GM19438 (cell line): Measurements from ENCODE around the gene DLG2.
A peak's percentile ranks its signal among the peaks of the same experiment; 100 is the strongest.
"Not testable (repeated sequence)": the region's sequence is repeated elsewhere in the genome, so short reads cannot be mapped to it uniquely, and the experiment has no call there.

Source experiments
- ATAC-seq: cut with Tn5 transposase; IDR thresholded peaks from one replicate; pipeline ENCODE4 v1.9.1; 2021; ENCODE audit warnings: low read depth; ENCODE audit not compliant: unreplicated experiment

The DLG2 gene

DNA sequence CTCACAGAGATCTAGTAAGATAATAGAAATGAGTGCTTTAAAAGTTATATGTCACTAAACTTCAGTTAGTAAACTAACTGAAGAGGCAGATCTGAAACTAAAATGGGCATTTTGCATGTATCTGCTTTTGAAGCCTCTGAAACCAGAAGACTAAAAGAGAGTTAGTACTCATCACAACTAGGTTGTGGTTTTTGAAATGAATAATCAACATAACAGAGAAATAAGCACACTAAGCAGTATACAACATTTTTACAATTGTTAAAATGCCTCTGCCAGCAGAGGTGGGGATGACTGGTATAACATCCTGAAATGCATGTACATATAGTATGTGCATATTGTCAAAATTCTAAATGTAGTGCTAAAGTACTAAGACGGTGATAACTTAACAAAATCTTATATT is 564.5 kb downstream of the DLG2 start:
- peak; percentile 100 for ATAC-seq

DNA sequence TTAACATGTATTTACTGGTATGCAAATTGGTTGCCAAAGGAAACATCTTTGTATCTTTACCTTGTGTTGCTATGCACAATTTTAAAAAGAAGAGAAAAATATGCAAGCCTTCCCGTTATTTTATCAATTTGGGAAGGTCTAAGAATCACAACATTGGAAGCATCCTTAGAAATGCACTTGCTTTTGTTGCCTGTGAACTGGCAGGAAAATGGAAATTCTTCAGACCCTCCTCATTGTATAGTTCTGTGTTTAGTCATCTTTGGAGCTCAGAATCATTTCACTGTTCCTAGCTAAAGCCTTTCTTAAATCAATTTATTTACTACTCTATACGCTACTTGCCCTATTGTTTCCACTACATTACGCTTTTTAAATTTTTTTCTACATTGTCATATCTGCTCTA is 574.5 kb downstream of the DLG2 start:
- no peak for ATAC-seq

DNA sequence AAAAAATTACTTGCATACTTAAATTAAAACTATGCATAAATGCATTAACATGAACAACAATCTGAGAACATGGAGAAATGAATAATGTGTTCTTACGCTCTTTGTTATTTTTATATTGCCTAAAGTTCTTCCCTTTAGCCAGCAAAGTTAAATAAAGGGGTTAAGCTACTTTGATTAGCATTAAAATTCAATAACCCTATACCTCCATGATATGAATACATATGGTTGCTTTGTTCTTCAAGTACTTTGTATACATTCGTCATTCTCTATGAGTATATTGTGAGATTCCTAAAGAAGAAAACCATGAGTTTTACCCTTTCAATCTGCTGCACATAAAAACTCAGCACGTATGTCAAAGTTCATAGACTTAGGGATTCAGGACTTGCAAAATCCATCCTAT is 578.3 kb downstream of the DLG2 start:
- no peak for ATAC-seq

DNA sequence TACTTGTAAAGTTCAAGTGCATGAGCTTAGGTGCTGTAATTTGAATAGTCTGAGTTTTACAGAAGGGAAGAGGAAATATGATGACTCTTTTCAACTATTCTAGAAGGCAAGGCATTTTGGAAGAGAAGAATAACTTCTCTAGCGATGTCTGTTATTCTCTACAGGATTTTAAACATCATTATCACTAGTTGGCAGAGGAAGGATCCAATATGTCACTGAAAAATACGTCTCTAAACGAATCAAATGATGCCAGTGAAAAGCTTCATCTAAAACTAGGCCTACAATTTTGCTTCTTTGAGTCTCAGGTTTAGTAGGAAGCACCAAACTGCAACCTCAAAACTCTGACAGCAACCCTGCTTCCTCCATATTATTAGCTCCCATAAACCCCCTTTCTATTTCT is 581.4 kb downstream of the DLG2 start:
- ATAC-seq = no peak

DNA sequence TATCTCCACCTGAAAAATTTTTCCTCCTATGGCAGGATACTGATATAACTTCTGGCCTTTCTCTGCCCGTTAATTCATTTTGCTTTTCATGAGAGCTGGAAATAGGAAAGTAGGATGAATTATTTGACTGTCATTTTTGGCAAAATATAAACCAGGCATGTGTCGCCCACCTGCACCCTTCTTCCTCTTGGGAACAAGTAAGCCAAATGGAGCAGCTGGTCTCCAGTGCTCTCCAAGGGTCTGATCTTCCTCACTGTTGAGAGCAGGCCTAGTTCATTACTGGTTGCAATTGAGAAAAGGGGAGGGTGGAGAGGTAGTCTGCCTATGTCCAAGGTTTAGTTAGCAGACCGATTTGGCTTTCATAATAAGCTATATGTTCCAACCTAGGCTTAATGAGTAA is 582.2 kb downstream of the DLG2 start:
- no peak for ATAC-seq

DNA sequence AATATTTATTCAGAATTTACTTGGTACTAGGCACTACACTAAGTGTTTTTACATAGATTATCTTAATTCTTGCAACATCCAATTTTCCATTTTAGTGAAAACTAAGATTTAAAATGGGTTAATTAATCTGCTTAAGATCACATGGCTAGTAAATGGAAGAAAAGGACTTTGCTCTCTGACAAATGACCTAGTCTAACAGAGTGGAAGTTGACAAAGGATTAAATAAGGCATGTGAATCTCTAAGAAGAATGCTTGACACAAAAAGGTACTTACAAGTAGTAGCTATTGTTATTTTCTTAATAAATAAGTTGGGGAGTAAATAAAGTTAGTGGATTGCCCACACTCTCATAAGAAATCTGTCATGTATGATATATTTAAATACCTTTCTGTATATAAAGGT is 584.8 kb downstream of the DLG2 start:
- ATAC-seq = no peak

DNA sequence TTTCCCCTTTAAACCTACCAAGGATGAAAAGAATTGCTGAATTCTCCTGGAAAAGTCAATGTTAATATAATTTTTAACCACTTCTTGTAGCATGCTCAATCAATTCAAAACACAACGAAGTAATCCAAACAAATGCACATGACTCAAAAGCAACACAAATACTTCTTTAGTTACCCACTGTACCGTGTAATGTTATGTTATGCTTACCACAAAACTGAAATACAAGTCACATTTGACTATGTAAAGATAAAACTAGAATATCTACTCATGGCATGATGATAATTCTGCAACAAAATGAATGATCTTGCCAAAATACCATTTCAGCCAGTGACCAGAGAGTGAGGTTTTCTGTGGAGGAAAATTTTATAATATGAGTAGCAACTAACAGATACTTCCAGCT is 587.0 kb downstream of the DLG2 start:
- ATAC-seq = no peak

DNA sequence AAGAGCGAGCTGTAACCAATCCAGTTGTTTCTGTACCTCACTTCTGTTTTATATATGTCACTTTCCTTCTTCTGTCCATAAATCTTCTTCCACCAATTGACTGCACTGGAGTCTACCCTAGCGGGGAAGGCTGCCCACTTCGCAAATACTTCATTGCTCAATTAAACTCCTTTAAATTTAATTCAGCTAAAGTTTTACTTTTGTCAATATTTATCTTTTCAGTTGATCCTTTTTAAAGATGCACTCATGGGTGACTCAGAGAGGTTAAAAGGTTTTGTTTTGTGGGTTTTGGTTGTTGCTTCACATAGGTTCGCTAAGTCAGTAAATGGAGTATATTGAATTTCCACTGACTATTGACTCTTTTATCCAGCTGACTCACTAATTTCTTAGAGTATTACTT is 597.2 kb downstream of the DLG2 start:
- ATAC-seq = no peak

DNA sequence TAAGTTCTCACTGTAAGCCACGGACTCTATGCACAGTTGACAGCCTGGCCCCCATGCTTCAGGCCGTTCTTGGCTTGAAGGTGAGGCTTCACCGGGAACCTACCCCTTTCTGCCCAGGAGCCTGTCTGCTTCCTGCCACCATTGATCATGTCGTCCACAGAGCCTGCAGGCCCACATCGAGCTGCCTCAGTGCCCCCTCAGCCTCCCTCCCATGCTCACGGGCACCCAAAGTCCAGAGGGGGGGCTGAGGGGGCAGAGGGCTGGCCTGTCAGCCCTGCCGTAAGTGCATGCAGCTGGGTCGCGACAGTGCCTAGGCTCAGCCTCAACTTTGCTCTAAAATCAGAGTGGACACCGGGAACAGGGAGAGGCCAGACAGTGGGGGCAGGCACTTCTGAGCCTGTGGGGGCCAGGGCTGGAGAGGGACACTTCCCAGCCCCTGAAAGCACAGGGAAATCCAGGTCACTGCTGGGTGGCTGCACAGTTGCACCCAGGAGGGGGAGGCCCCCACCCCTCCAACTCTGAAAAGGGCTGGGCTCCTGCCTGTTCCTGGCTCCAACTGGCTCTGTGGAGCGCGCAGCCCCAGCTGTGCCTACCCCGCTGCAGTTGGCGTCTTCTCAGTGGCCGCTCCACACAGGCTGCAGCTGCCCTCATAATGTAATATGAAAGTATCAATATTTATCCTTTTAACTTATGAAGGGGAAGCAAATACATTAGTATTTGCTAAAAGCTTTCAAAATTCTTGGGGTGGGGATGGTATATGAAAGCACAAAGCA is 598.6 kb downstream of the DLG2 start:
- no peak for ATAC-seq

DNA sequence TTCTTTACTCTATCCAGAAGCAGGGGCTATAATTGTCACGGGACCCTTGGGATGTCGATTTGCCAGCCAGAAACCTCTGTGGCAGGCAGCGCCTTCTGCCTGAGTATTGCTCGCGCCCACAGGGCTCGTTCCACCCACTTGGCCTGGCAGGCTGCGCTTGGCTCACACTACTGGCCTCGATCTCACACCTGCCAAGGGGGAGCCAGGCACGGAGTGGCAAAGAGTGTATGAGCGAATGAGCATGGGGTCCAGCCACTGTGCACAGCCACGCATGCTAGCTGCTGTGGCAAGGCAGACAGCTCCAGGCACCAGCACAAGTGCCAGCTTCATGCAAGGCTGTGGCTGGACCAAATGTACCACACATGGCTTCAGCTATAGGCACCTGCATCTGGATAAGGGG is 599.8 kb downstream of the DLG2 start:
- no peak for ATAC-seq

DNA sequence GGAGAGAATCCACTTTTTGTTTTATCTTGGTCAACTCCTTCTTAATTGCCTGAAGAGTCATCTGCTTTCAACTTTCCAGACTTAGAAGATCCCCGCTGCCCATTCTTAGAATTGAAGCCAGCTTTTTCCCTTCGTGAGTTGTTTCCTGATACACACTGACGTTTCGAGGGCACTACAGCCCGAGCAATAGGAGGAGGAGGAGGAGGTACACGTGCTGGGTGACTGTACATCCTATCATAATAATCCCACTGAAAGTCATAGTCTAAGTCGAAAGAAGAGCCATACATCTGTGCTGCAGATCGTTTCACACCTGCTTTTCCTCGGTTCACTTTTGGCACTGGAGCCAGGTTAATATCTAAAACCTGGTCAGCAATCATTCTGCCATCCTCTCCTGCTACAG is 606.1 kb downstream of the DLG2 start:
- no peak for ATAC-seq

DNA sequence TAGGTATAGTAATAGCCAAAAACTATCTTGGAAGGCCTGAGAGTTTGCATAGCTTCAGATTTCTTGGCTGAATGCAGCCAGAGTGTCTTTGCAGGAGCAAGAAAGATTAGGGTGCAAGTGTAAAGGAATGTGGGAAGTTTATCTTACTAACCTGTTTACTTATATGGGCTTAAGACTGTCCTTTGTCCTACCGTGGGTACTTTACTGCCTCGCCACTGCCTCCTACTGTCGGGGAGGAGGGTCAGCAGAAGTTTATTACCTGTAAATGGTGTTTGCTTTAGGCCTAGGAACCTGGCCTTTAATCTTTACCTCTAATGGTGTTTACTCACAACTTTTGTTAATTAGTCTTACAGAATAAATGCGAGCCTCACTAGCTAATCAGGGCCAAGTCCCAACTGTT is 633.8 kb downstream of the DLG2 start:
- no peak for ATAC-seq

DNA sequence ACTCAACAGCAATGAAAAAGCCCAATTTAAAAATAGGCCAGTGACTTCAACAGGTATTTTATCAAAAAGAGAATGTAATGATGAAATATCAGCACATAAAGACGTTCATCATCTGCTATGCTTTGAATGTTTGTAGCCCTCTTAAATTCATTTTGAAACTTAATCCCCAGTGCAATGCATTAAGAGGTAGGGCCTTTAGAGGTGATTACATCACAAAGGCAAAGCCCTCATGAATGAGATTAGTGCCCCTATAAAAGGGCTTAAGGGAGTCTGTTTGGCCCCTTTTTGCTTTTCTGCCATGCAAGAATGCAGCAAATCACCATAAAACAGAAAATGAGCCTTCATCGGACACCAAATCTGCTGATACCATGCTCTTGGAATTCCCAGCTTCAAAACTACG is 637.0 kb downstream of the DLG2 start:
- ATAC-seq = no peak

DNA sequence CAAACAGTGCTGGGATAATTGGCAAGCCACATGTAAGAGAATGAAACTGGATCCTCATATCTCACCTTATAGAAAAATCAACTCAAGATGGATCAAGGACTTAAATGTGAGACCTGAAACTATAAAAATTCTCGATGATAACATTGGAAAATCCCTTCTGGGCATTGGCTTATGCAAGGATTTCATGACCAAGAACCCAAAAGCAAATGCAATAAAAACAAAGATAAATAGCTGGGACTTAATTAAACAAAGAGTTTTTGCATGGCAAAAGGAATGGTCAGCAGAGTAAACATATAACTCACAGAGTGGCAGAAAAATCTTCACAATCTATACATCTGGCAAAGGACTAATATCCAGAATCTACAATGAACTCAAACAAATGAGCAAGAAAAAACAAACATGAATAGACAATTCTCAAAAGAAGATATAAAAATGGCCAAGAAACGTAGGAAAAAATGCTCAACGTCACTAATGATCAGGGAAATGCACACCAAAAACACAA is 639.4 kb downstream of the DLG2 start:
- ATAC-seq = not testable (repeated sequence)

DNA sequence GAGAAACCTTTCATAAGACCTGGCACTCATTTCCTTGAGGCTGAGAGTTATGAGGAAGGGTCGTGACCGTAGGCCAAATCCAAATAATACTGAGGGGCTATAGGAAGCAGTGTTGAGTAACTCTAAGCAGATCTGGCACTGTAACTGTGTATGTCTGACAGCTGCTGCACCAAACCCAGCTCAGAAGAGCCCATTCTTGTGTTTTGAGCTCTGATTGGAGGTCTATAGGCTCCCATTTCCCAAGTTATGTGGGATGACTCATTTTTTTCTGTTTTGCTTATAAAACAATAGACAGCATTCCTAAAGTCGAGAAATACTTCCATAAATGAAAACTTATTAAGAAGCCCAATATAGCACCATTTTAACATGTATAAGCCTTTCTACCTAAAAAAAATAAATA is 645.8 kb downstream of the DLG2 start:
- ATAC-seq = no peak

DNA sequence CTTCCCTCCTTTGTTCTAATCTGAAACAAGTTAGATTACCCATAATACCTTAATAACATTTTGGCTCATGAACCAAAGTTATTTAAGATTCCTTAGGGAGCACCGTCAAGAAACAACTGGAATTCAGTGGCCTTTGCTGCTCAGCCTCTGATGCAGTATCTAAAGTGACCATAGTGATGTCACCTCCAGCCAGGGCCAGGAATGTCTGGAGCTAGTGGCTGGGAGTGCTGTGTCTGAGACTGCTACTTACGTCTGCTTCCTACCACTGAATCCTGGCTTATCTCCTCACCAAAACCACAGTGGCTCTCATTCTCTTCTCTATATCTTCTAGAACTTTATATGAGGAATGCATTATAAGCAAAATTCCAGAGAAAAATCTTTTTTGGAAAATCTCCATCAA is 658.0 kb downstream of the DLG2 start:
- no peak for ATAC-seq

DNA sequence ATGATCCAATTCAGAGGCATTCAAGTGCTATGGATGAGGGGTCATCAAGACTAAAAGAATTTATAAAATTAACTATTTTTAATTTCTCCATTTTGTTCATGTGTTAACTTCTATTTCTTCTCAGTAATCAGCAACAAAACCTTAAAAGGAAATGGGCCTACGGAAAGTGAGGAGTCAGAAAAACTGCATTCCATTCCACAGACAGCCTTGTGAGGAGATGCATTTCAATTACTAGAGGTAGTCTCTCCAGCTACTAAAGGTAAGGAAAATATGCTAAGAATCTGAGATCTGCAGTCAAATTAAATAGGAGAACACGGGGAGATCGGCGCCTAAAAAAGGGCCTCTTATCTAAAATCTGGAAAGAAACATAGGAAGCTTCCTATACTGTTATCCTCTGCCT is 661.7 kb downstream of the DLG2 start:
- no peak for ATAC-seq

DNA sequence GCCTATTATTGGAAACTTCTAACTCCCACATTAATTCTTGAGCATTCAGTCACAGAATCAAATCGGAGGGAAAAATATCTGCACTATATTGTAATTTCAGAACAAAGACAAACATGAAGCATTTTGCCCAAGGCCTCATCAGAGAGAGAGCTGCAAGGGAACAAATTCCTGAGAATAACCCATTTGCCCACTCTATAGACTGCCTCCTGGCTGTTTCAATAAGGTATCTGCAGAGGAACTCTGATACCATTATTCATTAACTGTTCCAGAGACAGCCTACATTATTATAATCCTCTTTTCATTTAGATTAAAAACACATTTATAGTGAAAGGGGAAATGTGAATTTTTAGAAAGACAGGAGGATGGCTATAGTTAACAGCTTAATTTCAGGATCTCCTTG is 663.9 kb downstream of the DLG2 start:
- no peak for ATAC-seq

DNA sequence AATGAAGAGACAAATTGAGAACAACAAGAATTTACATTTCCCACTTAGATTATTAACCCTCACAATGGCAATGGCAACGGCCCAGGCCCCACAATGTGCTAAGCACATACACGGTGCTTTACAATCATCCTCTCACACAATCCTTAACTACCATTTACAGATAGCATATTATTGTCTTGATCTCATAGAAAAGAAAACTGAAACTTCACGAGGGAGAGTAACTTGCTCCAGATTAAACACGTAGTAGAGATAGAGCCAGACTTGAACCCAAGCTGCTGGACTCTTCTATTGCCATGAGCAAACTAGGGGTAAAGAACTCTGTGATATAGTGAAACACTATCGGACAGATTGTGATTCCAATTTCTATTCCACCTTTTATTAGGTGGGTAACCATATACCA is 665.1 kb downstream of the DLG2 start:
- ATAC-seq = no peak

DNA sequence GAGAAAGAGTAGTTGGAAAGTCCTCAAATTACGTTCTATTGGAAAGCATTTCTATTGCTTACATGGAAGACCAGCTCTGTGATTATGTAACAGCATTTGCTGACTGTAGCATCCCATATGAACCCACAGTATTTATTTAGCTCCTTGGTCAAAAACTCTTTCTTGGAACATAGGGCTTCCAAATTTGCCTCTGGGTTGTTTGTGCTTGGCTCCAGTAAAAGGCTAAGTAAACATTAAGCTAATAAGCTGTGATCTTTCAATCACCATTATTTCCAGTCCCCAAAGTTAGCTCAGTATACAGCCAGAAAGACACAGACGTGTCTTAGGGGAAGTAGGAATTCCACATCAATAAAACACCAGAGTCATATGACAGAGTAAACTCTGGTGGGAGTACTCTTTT is 668.8 kb downstream of the DLG2 start:
- ATAC-seq = no peak

DNA sequence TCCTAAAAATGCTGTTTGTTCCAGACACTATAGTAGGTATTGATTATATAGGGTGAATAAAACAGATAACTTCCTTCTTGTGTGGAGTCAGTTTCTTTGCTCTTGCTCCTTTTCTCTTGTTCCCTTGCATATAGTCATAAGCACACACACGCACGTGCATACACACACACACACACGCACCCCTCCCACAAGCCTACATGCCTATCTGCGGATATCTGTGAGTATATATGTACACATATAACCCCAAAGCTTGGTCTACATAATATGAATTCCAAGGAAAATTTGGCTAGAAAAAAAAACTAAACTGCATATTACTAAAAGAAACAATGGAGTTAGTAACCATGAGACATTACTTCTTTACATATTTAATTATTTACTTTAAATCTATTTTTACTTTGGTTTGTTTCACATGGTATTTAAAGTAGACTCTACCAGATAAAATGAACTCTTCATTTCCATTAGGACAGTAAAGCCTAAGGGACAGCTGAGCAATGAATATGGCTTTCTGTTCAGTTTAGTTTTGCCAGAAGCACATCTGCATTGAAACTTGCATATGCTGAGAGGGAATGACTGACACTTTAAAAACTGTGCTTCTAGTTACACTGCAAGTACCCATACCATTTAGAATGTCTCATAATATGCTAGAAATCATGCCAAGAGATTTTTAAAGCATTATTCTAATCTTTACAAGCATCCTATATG is 676.4 kb downstream of the DLG2 start:
- ATAC-seq = no peak

DNA sequence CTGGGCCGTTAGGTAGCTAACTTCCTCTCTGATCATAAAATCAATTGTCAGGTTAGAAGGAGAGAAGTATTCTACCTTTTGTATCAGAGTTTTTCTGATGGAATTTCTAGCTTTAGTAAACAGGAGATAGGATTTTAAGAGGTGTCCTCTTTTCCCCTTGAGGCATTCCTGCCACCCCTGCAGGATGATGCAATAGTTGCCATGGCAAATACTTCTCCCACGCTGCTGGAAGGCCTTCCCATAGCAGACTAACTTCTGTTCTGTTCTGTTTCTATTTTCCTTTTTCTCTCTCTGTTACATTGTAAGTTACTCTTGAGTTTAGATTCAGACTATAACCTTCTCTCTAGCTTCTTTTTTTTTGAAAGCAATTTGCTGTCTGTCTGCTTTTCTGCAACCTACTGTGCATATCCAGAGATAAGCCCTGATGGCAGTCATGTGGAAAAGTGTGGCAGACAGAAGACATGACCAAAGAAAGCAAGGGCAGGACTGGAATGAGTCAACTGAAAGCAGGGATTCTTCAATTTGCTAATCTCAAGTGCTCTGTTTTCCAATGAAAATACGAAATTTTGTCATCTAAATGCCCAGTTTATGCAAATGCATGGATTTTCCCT is 679.1 kb downstream of the DLG2 start:
- ATAC-seq = no peak
